HCT116 (cell line): ENCODE results near the gene STAM2. TPM values are rescaled to one million over a fixed set of nuclear protein-coding genes. Genes with fewer than 3 reads are reported as not detected.

Experiments
- ATAC-seq: fragments of 200-7000 bp; cut with Tn5 transposase; 2 replicates; pipeline ENCODE4 v1.9.1; 2020; ENCODE audit warnings: mild to moderate bottlenecking, moderate library complexity
- BruUV-seq: library from RNA; stranded (reverse); fragments of 400-500 nt; replicated peaks from 2 replicates; lab custom pipeline; 2021; lab: Mats Ljungman, UMichigan
- CTCF ChIA-PET: fragments of 300-600 bp; sonication (Branson Sonifier 250); formaldehyde crosslinking; loops from one replicate; lab custom pipeline; 2021; ENCODE audit warnings: antibody characterized with exemption; lab: Charles Lee
- POLR2A ChIA-PET: fragments of 300-600, 350-600 bp; sonication (Branson Sonifier 250); formaldehyde crosslinking; loops from one replicate; lab custom pipeline; 2021; ENCODE audit warnings: antibody characterized with exemption; lab: Charles Lee
- RAD21 ChIA-PET, 2 experiments: fragments of 300-600 bp; sonication (Branson Sonifier 250); formaldehyde crosslinking; loops; one replicate each; lab custom pipeline; 2023; ENCODE audit warnings: low total read pairs in 2 of 2; ENCODE audit not compliant: uncharacterized antibody in 2 of 2, unreplicated experiment in 2 of 2, low non-redundant PET in 1 of 2; lab: Charles Lee
- DNase-seq: peaks from one replicate; pipeline ENCODE4 v3.0.0-alpha.2; 2010; ENCODE audit warnings: low read depth, low spot score
- H2AFZ ChIP-seq: fragments of 200-600 bp; shearing (Covaris generic), sonication (generic); 2 replicates; pipeline ENCODE4 v1.6.1; 2017; ENCODE audit warnings: low read depth, mixed run types, mixed read lengths, antibody characterized with exemption, low read length; ENCODE audit not compliant: poor library complexity, severe bottlenecking
- H3K27ac ChIP-seq: 2 replicates; pipeline ENCODE4 v1.5.1; 2012; ENCODE audit warnings: low read depth, low read length
- H3K27me3 ChIP-seq: fragments of 200-600 bp; sonication (generic); 2 replicates; pipeline ENCODE4 v1.6.1; 2016; ENCODE audit warnings: mixed run types, low read length, mixed read lengths; ENCODE audit not compliant: insufficient read depth
- H3K36me3 ChIP-seq, 2 experiments: fragments of 200-500 bp in 1 of 2; fragments of 200-600 bp in 1 of 2; sonication (Bioruptor generic) in 1 of 2; sonication (generic) in 1 of 2; 2 replicates each; pipeline versions ENCODE4 v1.5.1 to v1.6.1; 2014 to 2016; ENCODE audit warnings: low read length in 2 of 2, inconsistent platforms in 1 of 2, mixed read lengths in 1 of 2, mixed run types in 1 of 2; ENCODE audit not compliant: insufficient read depth in 2 of 2, control insufficient read depth in 1 of 2
- H3K4me1 ChIP-seq, 2 experiments: fragments of 200-600 bp in 1 of 2; sonication (generic) in 1 of 2; 2 replicates each; pipeline versions ENCODE4 v1.5.1 to v1.6.1; 2012 to 2017; ENCODE audit warnings: low read length in 2 of 2, inconsistent platforms in 1 of 2, mild to moderate bottlenecking in 1 of 2, mixed read lengths in 1 of 2, mixed run types in 1 of 2, moderate library complexity in 1 of 2; ENCODE audit not compliant: insufficient read depth in 2 of 2, control insufficient read depth in 1 of 2
- H3K4me2 ChIP-seq: fragments of 200-600 bp; sonication (generic); 2 replicates; pipeline ENCODE4 v1.6.1; 2017; ENCODE audit warnings: mixed run types, low read length, mixed read lengths
- H3K4me3 ChIP-seq, 2 experiments: fragments of 200-600 bp in 1 of 2; sonication (generic) in 1 of 2; replicated peaks in 1 of 2; 2 replicates each; pipeline ENCODE4 v1.5.1; 2011 to 2016; ENCODE audit warnings: low read length in 2 of 2, control low read depth in 1 of 2, low read depth in 1 of 2, mild to moderate bottlenecking in 1 of 2, mixed read lengths in 1 of 2, mixed run types in 1 of 2
- H3K79me2 ChIP-seq: fragments of 200-600 bp; sonication (generic); 2 replicates; pipeline ENCODE4 v1.6.1; 2017; ENCODE audit warnings: mild to moderate bottlenecking, mixed run types, low read length, moderate library complexity, mixed read lengths; ENCODE audit not compliant: insufficient read depth
- H3K9ac ChIP-seq: fragments of 200-600 bp; sonication (generic); 2 replicates; pipeline ENCODE4 v1.6.1; 2016; ENCODE audit warnings: low read length, mixed read lengths
- H3K9me2 ChIP-seq: fragments of 200-600 bp; sonication (generic), shearing (Covaris generic); 2 replicates; pipeline ENCODE4 v1.6.1; 2017; ENCODE audit warnings: mixed run types, mild to moderate bottlenecking, moderate library complexity; ENCODE audit not compliant: insufficient read depth
- H3K9me3 ChIP-seq, 2 experiments: fragments of 200-500 bp in 1 of 2; fragments of 200-600 bp in 1 of 2; sonication (Bioruptor generic) in 1 of 2; sonication (generic) in 1 of 2; 2 replicates each; pipeline ENCODE4 v1.6.1; 2014 to 2017; ENCODE audit warnings: low read length in 2 of 2, mixed read lengths in 2 of 2, inconsistent platforms in 1 of 2, low read depth in 1 of 2, mild to moderate bottlenecking in 1 of 2, mixed run types in 1 of 2, moderate library complexity in 1 of 2; ENCODE audit not compliant: control insufficient read depth in 1 of 2, insufficient read depth in 1 of 2
- H4K20me1 ChIP-seq: fragments of 200-600 bp; sonication (generic), shearing (Covaris generic); 2 replicates; pipeline ENCODE4 v1.6.1; 2017; ENCODE audit warnings: mixed run types, mild to moderate bottlenecking, moderate library complexity; ENCODE audit not compliant: insufficient read depth
- CBX3 ChIP-seq: IDR thresholded peaks from 2 replicates; pipeline ENCODE4 v1.6.1; 2012; ENCODE audit warnings: low read depth
- CEBPB ChIP-seq: IDR thresholded peaks from 2 replicates; pipeline ENCODE4 v1.6.1; 2012; ENCODE audit warnings: low read depth
- EGR1 ChIP-seq: IDR thresholded peaks from 2 replicates; pipeline ENCODE4 v1.6.1; 2012; ENCODE audit warnings: low read depth
- EZH2 ChIP-seq: fragments of 200-600 bp; sonication (generic); IDR thresholded peaks from 2 replicates; pipeline ENCODE4 v1.6.1; 2017; ENCODE audit warnings: antibody characterized with exemption, mixed run types
- JUND ChIP-seq: IDR thresholded peaks from 2 replicates; pipeline ENCODE4 v1.6.1; 2012
- POLR2A ChIP-seq: IDR thresholded peaks from 2 replicates; pipeline ENCODE4 v1.7.0; 2011; ENCODE audit warnings: borderline replicate concordance; ENCODE audit not compliant: insufficient read depth, insufficient read length; ENCODE audit errors: extremely low read depth
- POLR2AphosphoS5 ChIP-seq: IDR thresholded peaks from 2 replicates; pipeline ENCODE4 v1.6.1; 2011; ENCODE audit warnings: mild to moderate bottlenecking, low read depth, low read length, moderate library complexity
- RAD21 ChIP-seq: IDR thresholded peaks from 2 replicates; pipeline ENCODE4 v1.6.1; 2012; ENCODE audit warnings: low read depth, mild to moderate bottlenecking
- SIN3A ChIP-seq: IDR thresholded peaks from 2 replicates; pipeline ENCODE4 v1.6.1; 2012; ENCODE audit warnings: low read depth
- SP1 ChIP-seq: IDR thresholded peaks from 2 replicates; pipeline ENCODE4 v1.6.1; 2012; ENCODE audit warnings: low read depth
- SRF ChIP-seq: IDR thresholded peaks from 2 replicates; pipeline ENCODE4 v1.6.1; 2012; ENCODE audit warnings: low read depth
- TCF7L2 ChIP-seq: IDR thresholded peaks from 2 replicates; pipeline ENCODE4 v1.7.0; 2011; ENCODE audit warnings: borderline replicate concordance, inconsistent platforms; ENCODE audit not compliant: insufficient read depth, insufficient read length; ENCODE audit errors: extremely low read depth
- YY1 ChIP-seq: IDR thresholded peaks from 2 replicates; pipeline ENCODE4 v1.6.1; 2011; ENCODE audit warnings: low read length, low read depth, moderate library complexity, mild to moderate bottlenecking; ENCODE audit not compliant: insufficient replicate concordance; ENCODE audit errors: extremely low read depth
- ZBTB33 ChIP-seq: IDR thresholded peaks from 2 replicates; pipeline ENCODE4 v1.6.1; 2011; ENCODE audit warnings: mild to moderate bottlenecking, low read length, moderate library complexity; ENCODE audit not compliant: insufficient replicate concordance; ENCODE audit errors: extremely low read depth
- ZNF274 ChIP-seq: fragments of 200-500 bp; sonication (Bioruptor generic); IDR thresholded peaks from 2 replicates; pipeline ENCODE4 v1.6.1; 2014; ENCODE audit warnings: mild to moderate bottlenecking, low read depth, low read length, inconsistent platforms
- intact Hi-C: fragments of 100-400 bp; cut with micrococcal nuclease; formaldehyde crosslinking; loops from 2 replicates; pipeline ENCODE4 v1.10.0; 2022
- total RNA-seq: library from RNA; stranded (reverse); gene quantifications from one replicate; pipeline ENCODE4 v1.2.1, GENCODE V29; 2021; ENCODE audit not compliant: unreplicated experiment
- TF ChIP-seq, protein P1 (sequence below): IDR thresholded peaks from 2 replicates; pipeline ENCODE4 v1.6.1; 2012; ENCODE audit warnings: low read depth
- TF ChIP-seq, protein P2 (sequence below), 3 experiments: fragments of 200-600 bp in 1 of 3; sonication (generic) in 1 of 3; IDR thresholded peaks in 2 of 3; conservative IDR thresholded peaks in 1 of 3; 2 replicates each; pipeline ENCODE4 v1.5.1; 2012 to 2017; ENCODE audit warnings: low read depth in 2 of 3, low read length in 2 of 3, antibody characterized with exemption in 1 of 3, borderline replicate concordance in 1 of 3, control low read depth in 1 of 3, mild to moderate bottlenecking in 1 of 3, mixed read lengths in 1 of 3, mixed run types in 1 of 3, moderate library complexity in 1 of 3; ENCODE audit not compliant: insufficient read depth in 1 of 3
- TF ChIP-seq, protein P3 (sequence below): IDR thresholded peaks from 2 replicates; pipeline ENCODE4 v1.6.1; 2012

The STAM2 gene
- total RNA-seq, 1 experiment from 2014 or later, result 19.2 TPM

- RAD21 ChIA-PET, result no interaction called here
- Histone ChIP-seq H3K4me1 (no peaks in the 10 kb centered on the region), H3K79me2 (peaks cover 35% of the 10 kb centered on the region), H3K4me3 (no peak overlapping the region), H3K36me3 (no peaks in the 10 kb centered on the region), H3K9me2 (no peaks in the 10 kb centered on the region), H4K20me1 (no peaks in the 10 kb centered on the region), H3K9ac (no peak overlapping the region), H3K9me3 (no peaks in the 10 kb centered on the region), H3K4me2 (no peak overlapping the region), H2AFZ (no peak overlapping the region), H3K27me3 (no peaks in the 10 kb centered on the region), H3K27ac (no peak overlapping the region)
- ATAC-seq, result no peak
- no TSS peak for BruUV-seq
- TF ChIP-seq ZBTB33 (no peak), ZNF274 (no peak), CBX3 (no peak), POLR2A (no peak), JUND (no peak), EZH2 (no peak), YY1 (no peak), TCF7L2 (no peak), SP1 (no peak), SIN3A (no peak), EGR1 (no peak), RAD21 (no peak), SRF (no peak), CEBPB (no peak), POLR2AphosphoS5 (no peak)
- TF ChIP-seq, protein P1, sequence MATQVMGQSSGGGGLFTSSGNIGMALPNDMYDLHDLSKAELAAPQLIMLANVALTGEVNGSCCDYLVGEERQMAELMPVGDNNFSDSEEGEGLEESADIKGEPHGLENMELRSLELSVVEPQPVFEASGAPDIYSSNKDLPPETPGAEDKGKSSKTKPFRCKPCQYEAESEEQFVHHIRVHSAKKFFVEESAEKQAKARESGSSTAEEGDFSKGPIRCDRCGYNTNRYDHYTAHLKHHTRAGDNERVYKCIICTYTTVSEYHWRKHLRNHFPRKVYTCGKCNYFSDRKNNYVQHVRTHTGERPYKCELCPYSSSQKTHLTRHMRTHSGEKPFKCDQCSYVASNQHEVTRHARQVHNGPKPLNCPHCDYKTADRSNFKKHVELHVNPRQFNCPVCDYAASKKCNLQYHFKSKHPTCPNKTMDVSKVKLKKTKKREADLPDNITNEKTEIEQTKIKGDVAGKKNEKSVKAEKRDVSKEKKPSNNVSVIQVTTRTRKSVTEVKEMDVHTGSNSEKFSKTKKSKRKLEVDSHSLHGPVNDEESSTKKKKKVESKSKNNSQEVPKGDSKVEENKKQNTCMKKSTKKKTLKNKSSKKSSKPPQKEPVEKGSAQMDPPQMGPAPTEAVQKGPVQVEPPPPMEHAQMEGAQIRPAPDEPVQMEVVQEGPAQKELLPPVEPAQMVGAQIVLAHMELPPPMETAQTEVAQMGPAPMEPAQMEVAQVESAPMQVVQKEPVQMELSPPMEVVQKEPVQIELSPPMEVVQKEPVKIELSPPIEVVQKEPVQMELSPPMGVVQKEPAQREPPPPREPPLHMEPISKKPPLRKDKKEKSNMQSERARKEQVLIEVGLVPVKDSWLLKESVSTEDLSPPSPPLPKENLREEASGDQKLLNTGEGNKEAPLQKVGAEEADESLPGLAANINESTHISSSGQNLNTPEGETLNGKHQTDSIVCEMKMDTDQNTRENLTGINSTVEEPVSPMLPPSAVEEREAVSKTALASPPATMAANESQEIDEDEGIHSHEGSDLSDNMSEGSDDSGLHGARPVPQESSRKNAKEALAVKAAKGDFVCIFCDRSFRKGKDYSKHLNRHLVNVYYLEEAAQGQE, result no peak
- TF ChIP-seq, protein P2, sequence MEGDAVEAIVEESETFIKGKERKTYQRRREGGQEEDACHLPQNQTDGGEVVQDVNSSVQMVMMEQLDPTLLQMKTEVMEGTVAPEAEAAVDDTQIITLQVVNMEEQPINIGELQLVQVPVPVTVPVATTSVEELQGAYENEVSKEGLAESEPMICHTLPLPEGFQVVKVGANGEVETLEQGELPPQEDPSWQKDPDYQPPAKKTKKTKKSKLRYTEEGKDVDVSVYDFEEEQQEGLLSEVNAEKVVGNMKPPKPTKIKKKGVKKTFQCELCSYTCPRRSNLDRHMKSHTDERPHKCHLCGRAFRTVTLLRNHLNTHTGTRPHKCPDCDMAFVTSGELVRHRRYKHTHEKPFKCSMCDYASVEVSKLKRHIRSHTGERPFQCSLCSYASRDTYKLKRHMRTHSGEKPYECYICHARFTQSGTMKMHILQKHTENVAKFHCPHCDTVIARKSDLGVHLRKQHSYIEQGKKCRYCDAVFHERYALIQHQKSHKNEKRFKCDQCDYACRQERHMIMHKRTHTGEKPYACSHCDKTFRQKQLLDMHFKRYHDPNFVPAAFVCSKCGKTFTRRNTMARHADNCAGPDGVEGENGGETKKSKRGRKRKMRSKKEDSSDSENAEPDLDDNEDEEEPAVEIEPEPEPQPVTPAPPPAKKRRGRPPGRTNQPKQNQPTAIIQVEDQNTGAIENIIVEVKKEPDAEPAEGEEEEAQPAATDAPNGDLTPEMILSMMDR (IDR thresholded peaks at IDR 0.05 in 2 of 3, conservative IDR thresholded peaks at IDR 0.05 in 1 of 3; ENCODE audit: borderline replicate concordance in 1 of 3, insufficient read depth in 1 of 3, low read depth in 2 of 3, low read length in 2 of 3), result no peak
- TF ChIP-seq, protein P3, sequence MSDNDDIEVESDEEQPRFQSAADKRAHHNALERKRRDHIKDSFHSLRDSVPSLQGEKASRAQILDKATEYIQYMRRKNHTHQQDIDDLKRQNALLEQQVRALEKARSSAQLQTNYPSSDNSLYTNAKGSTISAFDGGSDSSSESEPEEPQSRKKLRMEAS, result no peak
- intact Hi-C loops, result no loop called here
- DNase-seq, result no peak
- CTCF ChIA-PET, result no interaction called here
- POLR2A ChIA-PET, result no interaction called here
Measured at GRCh38 chr2:152161598-152161997, 14.0 kb downstream of the STAM2 start.
